ENCODE measurements around the gene ACSM3.
A peak's percentile ranks its signal among the peaks of the same experiment; 100 is the strongest.

Gene ACSM3

GRCh38 chr16:20773679-20774078, 9.9 kb downstream of the ACSM3 start:
- no peak for ATAC-seq (ENCODE audit: low read depth)
- DNase-seq (ENCODE audit: low spot score) = no peak
- no peak for TF ChIP-seq CTCF (IDR thresholded peaks at IDR 0.05; ENCODE audit: poor library complexity, severe bottlenecking)
- no peak overlapping the region for H3K4me3 ChIP-seq (ENCODE audit: severe bottlenecking)
- no peaks in the 10 kb centered on the region for H3K9me3 ChIP-seq (ENCODE audit: severe bottlenecking)
- H3K36me3 ChIP-seq (ENCODE audit: low read depth) = no peaks in the 10 kb centered on the region
- no peaks in the 10 kb centered on the region for H3K4me1 ChIP-seq (ENCODE audit: insufficient read depth, poor library complexity, severe bottlenecking)
- H3K27ac ChIP-seq (ENCODE audit: poor library complexity, severe bottlenecking) = no peak overlapping the region
- H3K27me3 ChIP-seq (ENCODE audit: insufficient read depth, poor library complexity, severe bottlenecking) = peaks cover 6% of the 10 kb centered on the region

- Histone ChIP-seq H3K27me3 (ENCODE audit: insufficient read depth, poor library complexity, severe bottlenecking) (peaks cover 6% of the 10 kb centered on the region), H3K27ac (ENCODE audit: poor library complexity, severe bottlenecking) (no peak overlapping the region), H3K4me1 (ENCODE audit: insufficient read depth, poor library complexity, severe bottlenecking) (no peaks in the 10 kb centered on the region), H3K9me3 (ENCODE audit: severe bottlenecking) (no peaks in the 10 kb centered on the region), H3K36me3 (ENCODE audit: low read depth) (no peaks in the 10 kb centered on the region), H3K4me3 (ENCODE audit: severe bottlenecking) (no peak overlapping the region)
- DNase-seq (ENCODE audit: low spot score) = peak; percentile 66
- peak; percentile 70 for TF ChIP-seq CTCF (IDR thresholded peaks at IDR 0.05; ENCODE audit: poor library complexity, severe bottlenecking)
- peak; percentile 89 for ATAC-seq (ENCODE audit: low read depth)
Measured at GRCh38 chr16:20774703-20775362, 11.0 kb downstream of the ACSM3 start.

- Histone ChIP-seq H3K9me3 (ENCODE audit: severe bottlenecking) (no peaks in the 10 kb centered on the region), H3K36me3 (ENCODE audit: low read depth) (no peaks in the 10 kb centered on the region), H3K4me3 (ENCODE audit: severe bottlenecking) (no peak overlapping the region), H3K27me3 (ENCODE audit: insufficient read depth, poor library complexity, severe bottlenecking) (no peaks in the 10 kb centered on the region), H3K4me1 (ENCODE audit: insufficient read depth, poor library complexity, severe bottlenecking) (no peaks in the 10 kb centered on the region), H3K27ac (ENCODE audit: poor library complexity, severe bottlenecking) (no peak overlapping the region)
- DNase-seq (ENCODE audit: low spot score) (no peak), ATAC-seq (ENCODE audit: low read depth) (no peak)
- TF ChIP-seq CTCF (IDR thresholded peaks at IDR 0.05; ENCODE audit: poor library complexity, severe bottlenecking) = no peak
Measured at GRCh38 chr16:20781697-20782096, 17.9 kb downstream of the ACSM3 start.

- Histone ChIP-seq H3K4me1 (ENCODE audit: insufficient read depth, poor library complexity, severe bottlenecking) (no peaks in the 10 kb centered on the region), H3K4me3 (ENCODE audit: severe bottlenecking) (no peak overlapping the region), H3K36me3 (ENCODE audit: low read depth) (no peaks in the 10 kb centered on the region), H3K27me3 (ENCODE audit: insufficient read depth, poor library complexity, severe bottlenecking) (no peaks in the 10 kb centered on the region), H3K27ac (ENCODE audit: poor library complexity, severe bottlenecking) (no peak overlapping the region), H3K9me3 (ENCODE audit: severe bottlenecking) (no peaks in the 10 kb centered on the region)
- ATAC-seq (ENCODE audit: low read depth) = no peak
- DNase-seq (ENCODE audit: low spot score) = no peak
- TF ChIP-seq CTCF (IDR thresholded peaks at IDR 0.05; ENCODE audit: poor library complexity, severe bottlenecking) = no peak
Measured at GRCh38 chr16:20782470-20782869, 18.7 kb downstream of the ACSM3 start.

- TF ChIP-seq CTCF (IDR thresholded peaks at IDR 0.05; ENCODE audit: poor library complexity, severe bottlenecking) = no peak
- no peak for DNase-seq (ENCODE audit: low spot score)
- H3K27ac ChIP-seq (ENCODE audit: poor library complexity, severe bottlenecking) = no peak overlapping the region
Measured at GRCh38 chr16:20784204-20784603, 20.4 kb downstream of the ACSM3 start.

More at GRCh38 chr16:20784204-20784603, 20.4 kb downstream of the ACSM3 start:
- Histone ChIP-seq H3K4me3 (ENCODE audit: severe bottlenecking) (no peak overlapping the region), H3K36me3 (ENCODE audit: low read depth) (no peaks in the 10 kb centered on the region), H3K9me3 (ENCODE audit: severe bottlenecking) (no peaks in the 10 kb centered on the region), H3K27me3 (ENCODE audit: insufficient read depth, poor library complexity, severe bottlenecking) (no peaks in the 10 kb centered on the region), H3K4me1 (ENCODE audit: insufficient read depth, poor library complexity, severe bottlenecking) (no peaks in the 10 kb centered on the region)
- no peak for ATAC-seq (ENCODE audit: low read depth)
